Suppressor macrophage treated with lipopolysaccharide for 1 hour (primary cell): Measurements from ENCODE around the gene PAN3.

Experiments
- DNase-seq, 3 donors: peaks; one replicate each; pipeline ENCODE4 v3.0.0-alpha.2; 2020 to 2022

PAN3 gene

GRCh38 chr13:28339419-28339818, 201.1 kb downstream of the PAN3 start:
- no peak for DNase-seq

DNA sequence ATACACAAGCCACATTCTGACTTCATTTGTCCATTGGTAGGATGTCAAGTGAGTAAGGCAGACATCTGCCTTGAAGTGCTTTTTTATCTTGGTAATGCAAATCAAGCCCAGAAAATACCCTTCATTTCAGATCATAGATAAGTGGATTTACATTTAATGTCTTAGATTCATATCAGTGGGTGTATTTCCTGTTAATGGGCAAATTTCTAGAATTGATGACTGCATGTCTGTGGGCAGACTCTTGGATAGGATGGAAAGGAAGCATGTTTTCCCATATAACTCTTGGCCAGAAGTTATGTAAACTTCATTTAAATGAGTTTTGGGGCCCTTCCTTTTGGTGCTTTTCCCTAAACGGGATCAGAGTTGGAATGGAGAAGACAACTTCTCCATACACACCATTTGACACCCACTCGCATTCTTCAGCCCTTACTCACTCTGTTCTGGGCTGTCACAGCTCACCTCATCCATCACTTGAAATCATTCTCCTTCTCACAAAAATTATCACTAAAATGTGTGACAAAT, 202.0 kb downstream of the PAN3 start:
- DNase-seq: peak in 1 of 3 donors; percentile 57

- no peak for DNase-seq
These were observed 203.9 kb downstream of the PAN3 start for GRCh38 chr13:28342251-28342650.

DNA sequence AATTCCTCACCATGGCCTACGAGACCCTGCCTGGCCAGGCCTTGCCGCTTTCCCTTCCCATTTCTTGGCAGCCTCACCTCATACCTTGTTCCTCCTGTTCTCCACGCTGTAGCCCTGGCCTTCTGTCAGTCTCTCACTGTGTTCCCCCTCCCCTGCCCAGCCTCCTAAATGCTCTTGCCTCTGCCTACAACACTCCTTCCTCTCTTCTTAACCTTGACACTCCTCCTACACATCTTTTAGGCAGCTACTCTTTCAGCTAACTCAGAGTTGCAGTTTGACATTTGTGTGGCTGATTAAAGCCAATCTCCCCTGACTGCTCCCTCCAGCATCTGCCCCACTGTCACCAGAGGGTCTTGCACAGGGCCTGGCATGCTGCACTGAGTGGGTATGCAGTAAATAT, 205.8 kb downstream of the PAN3 start:
- no peak for DNase-seq
